ENCODE results near the gene LARGE1.

DNA sequence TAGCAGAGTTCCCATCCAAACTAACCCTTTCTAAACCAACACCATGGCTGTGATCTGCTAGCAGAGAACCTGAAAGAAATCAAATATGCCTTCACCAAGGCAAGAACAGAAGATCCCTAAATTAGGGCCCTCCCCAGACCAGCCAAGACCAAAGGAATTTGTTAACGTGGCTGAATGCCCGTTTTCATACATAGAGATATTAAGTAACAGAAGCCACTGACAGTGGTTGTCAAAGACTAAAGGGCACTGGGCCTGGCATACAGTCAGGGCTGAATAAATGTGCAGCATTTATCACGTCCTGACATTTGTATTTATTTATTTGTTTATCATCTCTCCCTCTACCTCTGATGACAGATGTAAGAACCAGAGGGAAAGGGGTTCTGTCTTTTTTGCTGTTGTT is 271.8 kb downstream of the LARGE1 start:
- TF ChIP-seq, protein P1, sequence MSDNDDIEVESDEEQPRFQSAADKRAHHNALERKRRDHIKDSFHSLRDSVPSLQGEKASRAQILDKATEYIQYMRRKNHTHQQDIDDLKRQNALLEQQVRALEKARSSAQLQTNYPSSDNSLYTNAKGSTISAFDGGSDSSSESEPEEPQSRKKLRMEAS (IDR thresholded peaks at IDR 0.05): no peak
- TF ChIP-seq EP300 (IDR thresholded peaks at IDR 0.05; ENCODE audit: borderline replicate concordance) (no peak), CEBPB (IDR thresholded peaks at IDR 0.05) (no peak)
- TF ChIP-seq, protein P2, sequence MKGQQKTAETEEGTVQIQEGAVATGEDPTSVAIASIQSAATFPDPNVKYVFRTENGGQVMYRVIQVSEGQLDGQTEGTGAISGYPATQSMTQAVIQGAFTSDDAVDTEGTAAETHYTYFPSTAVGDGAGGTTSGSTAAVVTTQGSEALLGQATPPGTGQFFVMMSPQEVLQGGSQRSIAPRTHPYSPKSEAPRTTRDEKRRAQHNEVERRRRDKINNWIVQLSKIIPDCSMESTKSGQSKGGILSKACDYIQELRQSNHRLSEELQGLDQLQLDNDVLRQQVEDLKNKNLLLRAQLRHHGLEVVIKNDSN (IDR thresholded peaks at IDR 0.05): no peak
